ENCODE results near the gene GALNS. TPM values are rescaled to one million over a fixed set of nuclear protein-coding genes. Genes with fewer than 3 reads are reported as not detected.
A peak's percentile ranks its signal among the peaks of the same experiment; 100 is the strongest.

The GALNS gene
- total and polyA plus RNA-seq, 4 donors: 9.3 to 44.1 (median 28.9) TPM

- Histone ChIP-seq H3K9me3 (ENCODE audit: control insufficient read depth, low read length) (no peaks in the 10 kb centered on the region), H3K4me1 (ENCODE audit: control insufficient read depth in 1 of 2, insufficient read depth in 2 of 2, low read length in 2 of 2) (no peaks in the 10 kb centered on the region), H3K27ac (ENCODE audit: low read depth in 1 of 2, low read length in 2 of 2) (no peak overlapping the region), H3K36me3 (ENCODE audit: control insufficient read depth in 1 of 2, insufficient read depth in 2 of 2, low read length in 1 of 2) (no peaks in the 10 kb centered on the region), H3K4me3 (ENCODE audit: low read length in 2 of 2) (no peak overlapping the region), H3K27me3 (ENCODE audit: control insufficient read depth in 1 of 2, insufficient read depth in 2 of 2, low read length in 1 of 2) (no peaks in the 10 kb centered on the region)
- ATAC-seq (ENCODE audit: low FRiP score) (no peak), DNase-seq (no peak)
- WGBS, 2 donors: 38 to 44% methylated on average over 34 of the region's 34 CpGs
- intact Hi-C loops (cut with DNase I): loop anchor here in 1 of 2 donors (10.0 kb wide), 1 partner anchor 325 kb away; the partner anchor contains the start of gene ZFPM1
Observed at GRCh38 chr16:88779406-88780141, 77.2 kb downstream of the GALNS start.

DNA sequence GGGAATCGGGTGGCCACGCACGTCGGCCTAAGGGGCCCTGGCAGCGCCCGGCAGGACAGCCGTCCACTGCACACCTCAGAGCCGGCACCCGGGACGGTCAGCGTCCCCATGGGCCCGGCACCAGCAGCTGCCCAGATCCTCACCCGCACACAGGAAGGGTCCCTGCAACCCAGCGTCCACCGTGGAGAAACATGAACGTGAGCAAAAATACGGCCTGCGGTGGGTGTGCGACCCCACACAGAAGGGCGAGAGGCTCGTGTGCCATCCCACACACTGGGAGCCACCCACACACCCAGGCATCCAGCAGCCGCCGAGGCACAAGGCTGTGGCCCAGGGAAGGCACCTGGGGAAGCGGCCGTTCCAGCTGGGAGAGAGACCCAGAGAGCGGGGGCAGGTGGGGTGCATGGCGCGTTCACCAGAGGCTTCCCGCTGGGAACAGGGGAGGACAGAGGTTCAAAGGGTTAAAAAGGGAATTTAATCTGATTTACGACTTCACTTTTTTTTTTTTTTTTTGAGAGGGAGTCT lies 78.1 kb downstream of the GALNS start:
- ATAC-seq (ENCODE audit: low FRiP score) (no peak), DNase-seq (no peak)
- WGBS, 2 donors: 86 to 89% methylated on average over 30 of the region's 30 CpGs
- H3K9me3 ChIP-seq (ENCODE audit: control insufficient read depth, low read length): no peaks in the 10 kb centered on the region
- no peaks in the 10 kb centered on the region for H3K36me3 ChIP-seq (ENCODE audit: control insufficient read depth in 1 of 2, insufficient read depth in 2 of 2, low read length in 1 of 2)
- H3K4me1 ChIP-seq (ENCODE audit: control insufficient read depth in 1 of 2, insufficient read depth in 2 of 2, low read length in 2 of 2): no peaks in the 10 kb centered on the region
- no peak overlapping the region for H3K27ac ChIP-seq (ENCODE audit: low read depth in 1 of 2, low read length in 2 of 2)
- no peak overlapping the region for H3K4me3 ChIP-seq (ENCODE audit: low read length in 2 of 2)
- no peaks in the 10 kb centered on the region for H3K27me3 ChIP-seq (ENCODE audit: control insufficient read depth in 1 of 2, insufficient read depth in 2 of 2, low read length in 1 of 2)
- intact Hi-C loops (cut with DNase I): no loop called here

DNA sequence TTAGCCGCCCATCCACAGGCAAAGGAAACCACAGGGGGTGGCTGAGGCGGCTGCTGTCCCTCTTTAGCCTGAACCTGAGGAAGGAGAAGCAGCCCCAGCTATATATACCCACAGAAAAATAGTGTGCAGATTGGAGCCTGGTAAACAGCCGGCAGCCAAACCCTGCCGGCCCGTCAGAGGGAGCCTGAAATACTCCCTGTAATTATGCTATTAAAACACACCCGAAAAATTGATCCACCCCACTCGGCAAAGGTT lies 78.5 kb downstream of the GALNS start:
- intact Hi-C loops (cut with DNase I): no loop called here
- no peak overlapping the region for H3K4me3 ChIP-seq (ENCODE audit: low read length in 2 of 2)
- no peaks in the 10 kb centered on the region for H3K36me3 ChIP-seq (ENCODE audit: control insufficient read depth in 1 of 2, insufficient read depth in 2 of 2, low read length in 1 of 2)
- H3K4me1 ChIP-seq (ENCODE audit: control insufficient read depth in 1 of 2, insufficient read depth in 2 of 2, low read length in 2 of 2): no peaks in the 10 kb centered on the region
- no peak overlapping the region for H3K27ac ChIP-seq (ENCODE audit: low read depth in 1 of 2, low read length in 2 of 2)
- no peaks in the 10 kb centered on the region for H3K27me3 ChIP-seq (ENCODE audit: control insufficient read depth in 1 of 2, insufficient read depth in 2 of 2, low read length in 1 of 2)
- no peaks in the 10 kb centered on the region for H3K9me3 ChIP-seq (ENCODE audit: control insufficient read depth, low read length)
- 91% methylated on average over 7 of the region's 7 CpGs for WGBS, 2 donors
- ATAC-seq (ENCODE audit: low FRiP score) (no peak), DNase-seq (no peak)

DNA sequence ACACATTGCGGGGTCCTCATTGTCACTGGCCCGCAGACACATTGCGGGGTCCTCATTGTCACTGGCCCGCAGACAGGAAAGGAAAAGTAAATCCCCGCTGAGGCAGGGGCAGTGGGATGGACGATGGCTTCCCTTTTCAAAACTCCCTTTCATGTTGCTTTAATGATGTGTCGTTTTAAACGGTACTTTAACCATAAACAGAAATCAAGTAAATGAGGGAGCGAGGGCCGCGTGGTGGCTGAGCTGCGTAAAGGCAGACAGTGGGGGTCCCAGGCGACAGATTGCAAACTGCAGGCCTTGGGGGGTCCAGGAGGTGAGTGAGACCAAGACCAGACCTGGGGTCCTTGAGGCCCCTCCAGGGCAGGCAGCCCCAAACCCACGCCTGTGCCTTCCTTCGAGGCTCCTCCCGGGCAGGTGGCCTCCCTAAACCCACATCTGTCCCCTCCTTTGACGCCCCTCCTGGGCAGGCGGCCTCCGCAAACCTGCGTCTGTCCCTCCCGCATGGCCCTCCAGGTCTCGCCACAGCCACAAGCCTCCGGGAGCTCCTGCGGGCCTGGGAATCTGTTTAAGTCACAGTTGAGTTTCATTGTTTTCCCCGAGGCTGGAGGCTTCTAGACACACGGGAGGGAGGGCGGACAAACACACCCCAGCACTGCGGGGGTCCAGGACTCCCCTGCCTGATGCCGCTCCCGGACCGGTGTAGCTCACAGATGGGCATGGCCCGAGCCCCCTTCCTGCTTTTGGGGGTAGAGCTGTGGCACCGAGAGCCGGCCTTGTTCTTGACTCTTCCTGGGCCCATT lies 79.1 kb downstream of the GALNS start:
- no peak for DNase-seq
- no peaks in the 10 kb centered on the region for H3K27me3 ChIP-seq (ENCODE audit: control insufficient read depth in 1 of 2, insufficient read depth in 2 of 2, low read length in 1 of 2)
- no peak overlapping the region for H3K27ac ChIP-seq (ENCODE audit: low read depth in 1 of 2, low read length in 2 of 2)
- intact Hi-C loops (cut with DNase I): no loop called here
- H3K36me3 ChIP-seq (ENCODE audit: control insufficient read depth in 1 of 2, insufficient read depth in 2 of 2, low read length in 1 of 2): no peaks in the 10 kb centered on the region
- 90 to 91% methylated on average over 32 to 34 of the region's 34 CpGs for WGBS, 2 donors
- ATAC-seq (ENCODE audit: low FRiP score): no peak
- no peaks in the 10 kb centered on the region for H3K4me1 ChIP-seq (ENCODE audit: control insufficient read depth in 1 of 2, insufficient read depth in 2 of 2, low read length in 2 of 2)
- no peak overlapping the region for H3K4me3 ChIP-seq (ENCODE audit: low read length in 2 of 2)
- no peaks in the 10 kb centered on the region for H3K9me3 ChIP-seq (ENCODE audit: control insufficient read depth, low read length)

DNA sequence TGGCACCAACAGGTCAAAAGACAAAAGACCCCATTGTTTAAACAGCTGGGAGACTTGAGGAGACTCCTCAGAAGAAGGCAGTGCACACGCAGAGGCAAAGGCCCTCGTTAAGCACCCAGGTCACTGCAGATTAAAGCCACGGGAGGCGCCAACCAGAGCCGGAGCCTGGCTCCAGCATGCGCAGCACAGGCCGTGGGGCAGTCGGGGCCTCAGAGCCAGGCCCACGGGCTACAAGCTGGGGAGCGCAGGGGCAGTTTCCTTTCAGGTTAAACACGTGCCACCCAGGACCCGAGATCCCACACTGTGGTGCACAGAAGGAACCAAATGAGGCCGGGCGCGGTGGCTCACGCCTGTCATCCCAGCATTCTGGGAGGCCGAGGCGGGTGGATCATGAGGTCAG lies 80.9 kb downstream of the GALNS start:
- Histone ChIP-seq H3K4me1 (ENCODE audit: control insufficient read depth in 1 of 2, insufficient read depth in 2 of 2, low read length in 2 of 2) (no peaks in the 10 kb centered on the region), H3K9me3 (ENCODE audit: control insufficient read depth, low read length) (no peaks in the 10 kb centered on the region), H3K27ac (ENCODE audit: low read depth in 1 of 2, low read length in 2 of 2) (no peak overlapping the region), H3K36me3 (ENCODE audit: control insufficient read depth in 1 of 2, insufficient read depth in 2 of 2, low read length in 1 of 2) (no peaks in the 10 kb centered on the region), H3K27me3 (ENCODE audit: control insufficient read depth in 1 of 2, insufficient read depth in 2 of 2, low read length in 1 of 2) (no peaks in the 10 kb centered on the region), H3K4me3 (ENCODE audit: low read length in 2 of 2) (no peak overlapping the region)
- no peak for ATAC-seq (ENCODE audit: low FRiP score)
- 93% methylated on average over 18 of the region's 18 CpGs for WGBS, 2 donors
- no peak for DNase-seq
- intact Hi-C loops (cut with DNase I): no loop called here

- intact Hi-C loops (cut with DNase I): no loop called here
- DNase-seq (no peak), ATAC-seq (ENCODE audit: low FRiP score) (no peak)
- no peaks in the 10 kb centered on the region for H3K27me3 ChIP-seq (ENCODE audit: control insufficient read depth in 1 of 2, insufficient read depth in 2 of 2, low read length in 1 of 2)
- WGBS, 2 donors: 94 to 96% methylated on average over 32 of the region's 32 CpGs
- H3K4me3 ChIP-seq (ENCODE audit: low read length in 2 of 2): no peak overlapping the region
- H3K4me1 ChIP-seq (ENCODE audit: control insufficient read depth in 1 of 2, insufficient read depth in 2 of 2, low read length in 2 of 2): no peaks in the 10 kb centered on the region
- H3K9me3 ChIP-seq (ENCODE audit: control insufficient read depth, low read length): no peaks in the 10 kb centered on the region
- H3K36me3 ChIP-seq (ENCODE audit: control insufficient read depth in 1 of 2, insufficient read depth in 2 of 2, low read length in 1 of 2): no peaks in the 10 kb centered on the region
- H3K27ac ChIP-seq (ENCODE audit: low read depth in 1 of 2, low read length in 2 of 2): no peak overlapping the region
Observed at GRCh38 chr16:88774544-88775393, 82.0 kb downstream of the GALNS start.

GRCh38 chr16:88773812-88774291 lies 82.9 kb downstream of the GALNS start:
- DNase-seq: peak; percentile 70 to 85
- Histone ChIP-seq H3K36me3 (ENCODE audit: control insufficient read depth in 1 of 2, insufficient read depth in 2 of 2, low read length in 1 of 2) (no peaks in the 10 kb centered on the region), H3K4me3 (ENCODE audit: low read length in 2 of 2) (no peak overlapping the region), H3K27me3 (ENCODE audit: control insufficient read depth in 1 of 2, insufficient read depth in 2 of 2, low read length in 1 of 2) (no peaks in the 10 kb centered on the region), H3K27ac (ENCODE audit: low read depth in 1 of 2, low read length in 2 of 2) (no peak overlapping the region), H3K9me3 (ENCODE audit: control insufficient read depth, low read length) (no peaks in the 10 kb centered on the region), H3K4me1 (ENCODE audit: control insufficient read depth in 1 of 2, insufficient read depth in 2 of 2, low read length in 2 of 2) (no peaks in the 10 kb centered on the region)
- ATAC-seq (ENCODE audit: low FRiP score): no peak
- intact Hi-C loops (cut with DNase I): no loop called here
- WGBS, 2 donors: 77 to 81% methylated on average over 10 to 12 of the region's 12 CpGs

DNA sequence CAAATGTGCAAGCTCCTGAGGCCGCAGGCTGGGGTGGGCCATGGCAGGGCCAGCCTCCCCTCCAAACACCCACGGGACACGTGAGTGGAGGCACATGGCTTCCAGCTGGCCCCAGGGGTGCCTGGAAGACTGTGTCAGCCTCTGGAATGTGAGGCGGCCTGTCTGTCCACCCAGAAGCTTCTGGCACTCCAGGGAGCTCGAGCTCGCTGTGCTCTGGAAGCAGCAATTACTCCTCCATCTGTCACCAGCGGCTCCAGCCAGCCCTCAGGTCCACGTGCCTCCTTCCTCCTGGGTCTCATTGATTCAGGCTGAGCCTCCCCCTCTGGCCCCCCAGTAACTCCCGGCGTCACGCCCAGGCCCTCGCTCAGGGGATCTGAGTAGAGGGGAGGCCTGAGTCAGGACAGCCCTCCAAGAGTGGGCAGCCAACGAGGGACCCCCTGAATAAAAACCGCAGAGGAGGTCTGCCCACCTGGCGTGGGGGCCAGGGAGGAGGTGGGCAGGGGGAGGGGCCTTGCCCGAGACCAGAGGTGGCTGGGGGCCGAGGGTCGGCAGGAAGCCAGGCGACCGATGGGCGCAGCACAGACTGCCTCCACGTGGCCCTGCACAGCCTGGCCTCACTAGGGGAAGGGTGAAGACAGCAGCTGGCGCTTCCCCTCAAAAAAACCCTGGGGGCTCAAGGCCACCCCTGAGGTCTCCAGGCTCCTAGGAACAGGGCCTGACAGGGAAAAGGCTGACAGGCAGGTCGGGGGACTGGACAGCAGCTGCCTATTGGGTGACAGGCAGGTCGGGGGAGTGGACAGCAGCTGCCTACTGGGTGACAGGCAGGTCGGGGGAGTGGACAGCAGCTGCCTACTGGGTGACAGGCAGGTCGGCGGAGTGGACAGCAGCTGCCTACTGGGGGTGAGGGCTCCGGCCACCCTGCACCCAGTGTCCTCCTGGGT lies 83.6 kb downstream of the GALNS start:
- WGBS, 2 donors: 31 to 45% methylated on average over 26 to 29 of the region's 29 CpGs
- peak; percentile 82 to 89 for DNase-seq
- no peaks in the 10 kb centered on the region for H3K36me3 ChIP-seq (ENCODE audit: control insufficient read depth in 1 of 2, insufficient read depth in 2 of 2, low read length in 1 of 2)
- no peaks in the 10 kb centered on the region for H3K9me3 ChIP-seq (ENCODE audit: control insufficient read depth, low read length)
- no peak overlapping the region for H3K27ac ChIP-seq (ENCODE audit: low read depth in 1 of 2, low read length in 2 of 2)
- intact Hi-C loops (cut with DNase I): no loop called here
- H3K4me1 ChIP-seq (ENCODE audit: control insufficient read depth in 1 of 2, insufficient read depth in 2 of 2, low read length in 2 of 2): no peaks in the 10 kb centered on the region
- peak; percentile 28 for ATAC-seq (ENCODE audit: low FRiP score)
- no peak overlapping the region for H3K4me3 ChIP-seq (ENCODE audit: low read length in 2 of 2)
- H3K27me3 ChIP-seq (ENCODE audit: control insufficient read depth in 1 of 2, insufficient read depth in 2 of 2, low read length in 1 of 2): no peaks in the 10 kb centered on the region
